ENCODE measurements around the gene LTK. TPM values are rescaled to one million over a fixed set of nuclear protein-coding genes. Genes with fewer than 3 reads are reported as not detected.
"Not testable (repeated sequence)": the region's sequence is repeated elsewhere in the genome, so short reads cannot be mapped to it uniquely, and the experiment has no call there.

LTK gene
- polyA plus RNA-seq, 1 donor, result 14.7 TPM

- H3K36me3 ChIP-seq (ENCODE audit: control insufficient read depth, insufficient read depth, low read length), result peaks cover 84% of the 10 kb centered on the region
- no peak for DNase-seq
- no peaks in the 10 kb centered on the region for H3K27me3 ChIP-seq (ENCODE audit: control insufficient read depth, insufficient read depth, low read length)
- no peak overlapping the region for H3K4me3 ChIP-seq (ENCODE audit: low read length)
- WGBS (ENCODE audit: insufficient coverage, low lambda C conversion rate), result no CpG with 5 or more reads among the region's 5 CpGs
- no peak overlapping the region for H3K27ac ChIP-seq (ENCODE audit: low read length)
- peaks cover 14% of the 10 kb centered on the region for H3K4me1 ChIP-seq (ENCODE audit: control insufficient read depth, insufficient read depth, low read length)
- H3K9me3 ChIP-seq (ENCODE audit: control insufficient read depth, low read depth, low read length), result no peaks in the 10 kb centered on the region
These were observed 37.1 kb downstream of the LTK start for GRCh38 chr15:41476416-41477048.

GRCh38 chr15:41474941-41475340 lies 38.7 kb downstream of the LTK start:
- DNase-seq, result peak in 1 of 2 donors; percentile 29
- Histone ChIP-seq H3K4me1 (ENCODE audit: control insufficient read depth, insufficient read depth, low read length) (peaks cover 7% of the 10 kb centered on the region), H3K27me3 (ENCODE audit: control insufficient read depth, insufficient read depth, low read length) (no peaks in the 10 kb centered on the region), H3K36me3 (ENCODE audit: control insufficient read depth, insufficient read depth, low read length) (peaks cover 82% of the 10 kb centered on the region), H3K4me3 (ENCODE audit: low read length) (no peak overlapping the region), H3K9me3 (ENCODE audit: control insufficient read depth, low read depth, low read length) (no peaks in the 10 kb centered on the region), H3K27ac (ENCODE audit: low read length) (peak overlapping the region; percentile 34)
- WGBS (ENCODE audit: insufficient coverage, low lambda C conversion rate), result no CpG with 5 or more reads among the region's 2 CpGs

- no peak overlapping the region for H3K4me3 ChIP-seq (ENCODE audit: low read length)
- no peaks in the 10 kb centered on the region for H3K9me3 ChIP-seq (ENCODE audit: control insufficient read depth, low read depth, low read length)
- peak overlapping the region; percentile 34 for H3K27ac ChIP-seq (ENCODE audit: low read length)
- 100% methylated on average over 2 of the region's 8 CpGs for WGBS (ENCODE audit: insufficient coverage, low lambda C conversion rate)
- DNase-seq, result no peak
- H3K27me3 ChIP-seq (ENCODE audit: control insufficient read depth, insufficient read depth, low read length), result no peaks in the 10 kb centered on the region
- H3K4me1 ChIP-seq (ENCODE audit: control insufficient read depth, insufficient read depth, low read length), result peaks cover 2% of the 10 kb centered on the region
- H3K36me3 ChIP-seq (ENCODE audit: control insufficient read depth, insufficient read depth, low read length), result peaks cover 84% of the 10 kb centered on the region
These were observed 39.2 kb downstream of the LTK start for GRCh38 chr15:41474436-41474835.

GRCh38 chr15:41473418-41473817 lies 40.2 kb downstream of the LTK start:
- no peaks in the 10 kb centered on the region for H3K4me1 ChIP-seq (ENCODE audit: control insufficient read depth, insufficient read depth, low read length)
- no peak overlapping the region for H3K4me3 ChIP-seq (ENCODE audit: low read length)
- no peaks in the 10 kb centered on the region for H3K9me3 ChIP-seq (ENCODE audit: control insufficient read depth, low read depth, low read length)
- WGBS (ENCODE audit: insufficient coverage, low lambda C conversion rate), result no CpG with 5 or more reads among the region's 11 CpGs
- no peak overlapping the region for H3K27ac ChIP-seq (ENCODE audit: low read length)
- DNase-seq, result no peak
- H3K27me3 ChIP-seq (ENCODE audit: control insufficient read depth, insufficient read depth, low read length), result no peaks in the 10 kb centered on the region
- peaks cover 80% of the 10 kb centered on the region for H3K36me3 ChIP-seq (ENCODE audit: control insufficient read depth, insufficient read depth, low read length)

GRCh38 chr15:41469644-41470043 lies 44.0 kb downstream of the LTK start:
- not testable (repeated sequence) for H3K27me3 ChIP-seq (ENCODE audit: control insufficient read depth, insufficient read depth, low read length); H3K27ac ChIP-seq (ENCODE audit: low read length); H3K9me3 ChIP-seq (ENCODE audit: control insufficient read depth, low read depth, low read length); H3K4me3 ChIP-seq (ENCODE audit: low read length); H3K4me1 ChIP-seq (ENCODE audit: control insufficient read depth, insufficient read depth, low read length); DNase-seq
- H3K36me3 ChIP-seq (ENCODE audit: control insufficient read depth, insufficient read depth, low read length), result peaks cover 66% of the 10 kb centered on the region
- WGBS (ENCODE audit: insufficient coverage, low lambda C conversion rate), result no CpG with 5 or more reads among the region's 6 CpGs

GRCh38 chr15:41466711-41467110 lies 46.9 kb downstream of the LTK start:
- DNase-seq, result no peak
- Histone ChIP-seq H3K27ac (ENCODE audit: low read length) (no peak overlapping the region), H3K36me3 (ENCODE audit: control insufficient read depth, insufficient read depth, low read length) (peaks cover 58% of the 10 kb centered on the region), H3K4me3 (ENCODE audit: low read length) (no peak overlapping the region), H3K27me3 (ENCODE audit: control insufficient read depth, insufficient read depth, low read length) (no peaks in the 10 kb centered on the region), H3K4me1 (ENCODE audit: control insufficient read depth, insufficient read depth, low read length) (no peaks in the 10 kb centered on the region), H3K9me3 (ENCODE audit: control insufficient read depth, low read depth, low read length) (no peaks in the 10 kb centered on the region)
- 88% methylated on average over 2 of the region's 3 CpGs for WGBS (ENCODE audit: insufficient coverage, low lambda C conversion rate)

- peak in 1 of 2 donors; percentile 47 for DNase-seq
- Histone ChIP-seq H3K4me3 (ENCODE audit: low read length) (no peak overlapping the region), H3K36me3 (ENCODE audit: control insufficient read depth, insufficient read depth, low read length) (peaks cover 51% of the 10 kb centered on the region), H3K4me1 (ENCODE audit: control insufficient read depth, insufficient read depth, low read length) (no peaks in the 10 kb centered on the region), H3K27me3 (ENCODE audit: control insufficient read depth, insufficient read depth, low read length) (no peaks in the 10 kb centered on the region), H3K9me3 (ENCODE audit: control insufficient read depth, low read depth, low read length) (no peaks in the 10 kb centered on the region), H3K27ac (ENCODE audit: low read length) (no peak overlapping the region)
- 81% methylated on average over 8 of the region's 8 CpGs for WGBS (ENCODE audit: insufficient coverage, low lambda C conversion rate)
These were observed 47.7 kb downstream of the LTK start for GRCh38 chr15:41465822-41466421.

GRCh38 chr15:41464889-41465580 lies 48.6 kb downstream of the LTK start:
- 100% methylated on average over 1 of the region's 9 CpGs for WGBS (ENCODE audit: insufficient coverage, low lambda C conversion rate)
- Histone ChIP-seq H3K36me3 (ENCODE audit: control insufficient read depth, insufficient read depth, low read length) (peaks cover 47% of the 10 kb centered on the region), H3K27me3 (ENCODE audit: control insufficient read depth, insufficient read depth, low read length) (no peaks in the 10 kb centered on the region), H3K27ac (ENCODE audit: low read length) (no peak overlapping the region), H3K9me3 (ENCODE audit: control insufficient read depth, low read depth, low read length) (no peaks in the 10 kb centered on the region), H3K4me3 (ENCODE audit: low read length) (no peak overlapping the region), H3K4me1 (ENCODE audit: control insufficient read depth, insufficient read depth, low read length) (no peaks in the 10 kb centered on the region)
- DNase-seq, result no peak

- Histone ChIP-seq H3K4me1 (ENCODE audit: control insufficient read depth, insufficient read depth, low read length) (no peaks in the 10 kb centered on the region), H3K4me3 (ENCODE audit: low read length) (no peak overlapping the region), H3K9me3 (ENCODE audit: control insufficient read depth, low read depth, low read length) (no peaks in the 10 kb centered on the region), H3K27me3 (ENCODE audit: control insufficient read depth, insufficient read depth, low read length) (no peaks in the 10 kb centered on the region), H3K27ac (ENCODE audit: low read length) (no peak overlapping the region), H3K36me3 (ENCODE audit: control insufficient read depth, insufficient read depth, low read length) (peaks cover 50% of the 10 kb centered on the region)
- WGBS (ENCODE audit: insufficient coverage, low lambda C conversion rate), result 100% methylated on average over 1 of the region's 4 CpGs
- DNase-seq, result no peak
These were observed 51.4 kb downstream of the LTK start for GRCh38 chr15:41462084-41462795.

Data from large intestine (tissue), 3 donors.